GM18511 (cell line): ENCODE data around the gene KMT2A.

Source experiments
- ATAC-seq: cut with Tn5 transposase; IDR thresholded peaks from one replicate; pipeline ENCODE4 v1.9.1; 2021; ENCODE audit warnings: mild to moderate bottlenecking, moderate library complexity; ENCODE audit not compliant: unreplicated experiment

The KMT2A gene

DNA sequence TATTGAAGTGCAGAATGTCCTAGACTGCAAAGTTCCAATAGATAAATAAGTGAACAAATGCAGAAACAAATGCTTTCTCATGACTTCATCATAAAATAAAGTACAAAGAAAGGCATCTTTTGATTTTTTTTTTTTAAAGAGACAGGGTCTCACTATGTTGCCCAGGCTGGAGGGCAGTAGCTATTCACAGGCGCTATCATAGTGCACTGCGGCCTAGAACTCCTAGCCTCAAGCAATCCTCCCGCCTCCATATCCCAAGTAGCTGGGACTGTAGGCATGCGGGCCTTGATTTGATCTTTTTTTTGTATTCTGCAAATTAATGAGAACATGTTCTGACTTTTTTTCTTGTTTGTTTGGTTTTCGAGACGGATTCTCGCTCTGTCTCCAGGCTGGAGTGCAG, 138.3 kb downstream of the KMT2A start:
- no peak for ATAC-seq
